SH-SY5Y (cell line): Measurements from ENCODE around the gene DMPK.

Source experiments
- GATA2 ChIP-seq: IDR thresholded peaks from 2 replicates; pipeline ENCODE4 v1.6.1; 2011; ENCODE audit warnings: mild to moderate bottlenecking, low read depth, low read length
- GATA3 ChIP-seq: IDR thresholded peaks from 2 replicates; pipeline ENCODE4 v1.6.1; 2011; ENCODE audit warnings: low read depth, mild to moderate bottlenecking, low read length, moderate library complexity

DMPK gene

GRCh38 chr19:45764945-45765701 lies 17.2 kb downstream of the DMPK start:
- TF ChIP-seq GATA3 = no peak
- TF ChIP-seq GATA2 = no peak

GRCh38 chr19:45764475-45764874 lies 17.8 kb downstream of the DMPK start:
- TF ChIP-seq GATA2 (no peak), GATA3 (no peak)

DNA sequence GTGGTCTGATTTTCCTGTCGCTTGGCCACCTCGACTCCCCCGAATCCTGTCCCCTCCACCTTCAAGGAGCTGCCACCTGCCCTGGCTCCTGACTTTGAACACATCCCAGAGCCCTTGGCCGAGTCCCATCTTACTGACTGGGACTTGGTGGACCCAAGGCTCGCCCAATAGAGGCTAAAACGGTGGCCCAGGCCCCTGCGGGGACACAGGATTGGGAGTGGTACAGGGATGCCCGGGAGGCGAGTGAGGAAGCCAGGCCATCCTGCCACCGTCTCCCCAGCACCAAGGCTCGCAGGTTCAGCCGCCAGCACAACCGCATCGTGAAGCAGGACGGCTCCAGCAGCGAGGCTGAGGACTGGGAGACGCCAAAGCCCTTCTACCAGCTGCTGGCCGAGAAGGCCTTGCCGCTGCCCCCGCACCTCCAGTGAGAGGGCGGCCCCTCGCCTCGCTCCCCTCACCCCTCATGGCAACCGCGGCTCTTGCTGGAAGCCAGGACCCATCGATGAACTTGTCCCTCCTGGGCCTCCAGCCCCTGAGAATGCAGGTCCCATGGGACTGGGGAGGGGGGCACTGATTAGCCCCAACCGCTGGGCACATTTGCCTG lies 18.5 kb downstream of the DMPK start:
- no peak for TF ChIP-seq GATA2
- no peak for TF ChIP-seq GATA3

GRCh38 chr19:45762870-45763631 lies 19.2 kb downstream of the DMPK start:
- TF ChIP-seq GATA2 = no peak
- TF ChIP-seq GATA3 = no peak

DNA sequence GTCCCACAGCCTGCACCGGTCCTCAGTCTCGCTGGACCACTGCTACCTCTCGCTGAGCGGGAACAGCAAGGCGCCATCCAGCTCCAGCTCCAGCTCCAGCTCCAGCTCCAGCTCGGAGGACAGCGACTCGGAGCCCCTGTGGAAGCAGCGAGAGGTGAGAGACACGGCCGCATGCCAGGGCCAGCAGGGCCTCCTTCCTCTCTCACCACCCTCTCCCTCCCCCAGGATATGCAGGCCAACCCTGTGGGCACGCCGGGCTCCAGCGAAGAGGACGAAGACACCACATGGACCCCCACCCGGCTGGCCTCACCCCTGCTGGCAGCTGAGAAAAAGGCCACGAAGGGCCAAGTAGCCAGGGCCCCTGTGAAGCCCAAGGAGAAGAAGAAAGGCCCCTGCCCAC lies 20.6 kb downstream of the DMPK start:
- no peak for TF ChIP-seq GATA3
- no peak for TF ChIP-seq GATA2

DNA sequence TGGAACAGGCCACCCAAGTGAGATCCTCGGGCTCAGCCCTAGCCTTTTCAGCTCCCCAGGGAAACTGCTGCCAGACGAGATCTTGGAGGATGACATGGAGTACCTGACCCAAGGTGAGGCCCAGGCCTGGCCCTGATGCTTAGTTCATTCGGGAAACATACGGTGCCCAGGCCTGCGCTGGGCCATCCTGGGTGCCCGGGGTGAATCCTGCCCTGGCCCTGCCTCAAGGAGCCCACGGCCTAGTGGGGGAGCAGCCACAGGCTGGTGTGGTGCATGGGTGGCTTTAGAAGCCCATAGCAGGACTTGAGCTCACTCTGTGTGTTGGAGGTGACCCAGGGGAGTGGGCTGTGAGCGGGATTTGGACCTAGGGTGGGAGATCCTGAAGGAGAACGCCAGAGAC lies 23.4 kb downstream of the DMPK start:
- TF ChIP-seq GATA2 (no peak), GATA3 (no peak)

GRCh38 chr19:45757695-45758094 lies 24.6 kb downstream of the DMPK start:
- no peak for TF ChIP-seq GATA3
- no peak for TF ChIP-seq GATA2

DNA sequence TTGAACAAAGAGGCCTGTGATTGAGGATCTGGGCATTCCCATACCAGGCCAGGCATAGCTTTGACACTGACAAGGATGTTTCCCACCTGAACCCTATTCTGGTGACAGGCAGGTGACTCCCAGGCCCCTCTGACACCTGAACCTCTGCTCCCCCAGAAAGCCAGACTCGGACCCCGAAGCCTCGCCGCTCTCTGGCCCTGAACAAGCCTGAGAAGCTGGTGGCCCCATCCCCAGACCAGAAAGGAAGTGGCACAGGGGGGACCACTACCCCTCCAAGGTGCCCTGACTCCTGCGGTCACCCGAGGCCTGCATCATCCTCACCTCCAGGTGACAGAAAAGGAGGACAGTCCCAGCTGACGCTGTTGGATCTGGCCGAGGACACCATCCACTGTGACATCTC lies 28.0 kb downstream of the DMPK start:
- TF ChIP-seq GATA2 (no peak), GATA3 (no peak)

DNA sequence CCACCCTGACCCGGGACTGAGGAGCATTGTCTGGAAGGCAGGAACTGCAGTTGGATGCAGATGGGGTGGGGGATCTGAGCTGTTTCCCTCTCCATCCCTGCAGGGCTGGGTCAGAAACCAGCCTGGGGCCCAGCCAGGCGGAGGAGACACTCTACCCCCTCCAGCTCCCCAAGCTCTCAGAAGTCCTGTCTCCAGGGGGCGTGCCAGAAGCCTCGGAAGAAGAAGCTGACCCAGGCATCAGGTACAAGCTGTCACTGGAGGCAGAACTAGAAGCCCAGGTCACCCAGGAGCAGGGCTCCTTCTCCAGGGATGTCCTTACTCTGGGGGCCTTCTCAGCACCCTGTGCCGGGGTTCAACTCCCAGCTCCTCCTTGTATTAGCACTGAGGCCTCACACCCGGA lies 28.7 kb downstream of the DMPK start:
- TF ChIP-seq GATA3 = no peak
- TF ChIP-seq GATA2 = no peak

- TF ChIP-seq GATA2 (no peak), GATA3 (no peak)
Measured at GRCh38 chr19:45752639-45753038, 29.7 kb downstream of the DMPK start.

- TF ChIP-seq GATA3 (no peak), GATA2 (no peak)
Measured at GRCh38 chr19:45747513-45747912, 34.8 kb downstream of the DMPK start.

DNA sequence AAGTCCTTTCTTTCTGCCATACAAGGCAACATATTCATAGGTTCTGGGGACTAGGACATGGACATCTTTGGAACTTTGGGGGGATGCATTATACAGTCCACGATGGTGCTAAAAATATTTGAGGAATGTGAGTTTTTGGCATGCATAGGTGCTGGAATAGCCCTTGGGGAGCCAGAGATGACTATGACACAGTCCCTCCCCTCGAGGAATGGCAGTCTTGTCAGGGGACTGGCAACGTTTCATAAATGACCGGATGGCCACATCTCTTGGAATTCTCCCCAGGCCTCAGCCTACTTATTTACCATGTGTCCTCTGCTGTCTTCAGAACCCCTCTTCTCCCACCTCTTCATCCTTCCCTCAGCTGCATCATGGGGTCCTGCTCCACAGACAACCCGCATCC lies 35.4 kb downstream of the DMPK start:
- no peak for TF ChIP-seq GATA3
- TF ChIP-seq GATA2 = no peak

DNA sequence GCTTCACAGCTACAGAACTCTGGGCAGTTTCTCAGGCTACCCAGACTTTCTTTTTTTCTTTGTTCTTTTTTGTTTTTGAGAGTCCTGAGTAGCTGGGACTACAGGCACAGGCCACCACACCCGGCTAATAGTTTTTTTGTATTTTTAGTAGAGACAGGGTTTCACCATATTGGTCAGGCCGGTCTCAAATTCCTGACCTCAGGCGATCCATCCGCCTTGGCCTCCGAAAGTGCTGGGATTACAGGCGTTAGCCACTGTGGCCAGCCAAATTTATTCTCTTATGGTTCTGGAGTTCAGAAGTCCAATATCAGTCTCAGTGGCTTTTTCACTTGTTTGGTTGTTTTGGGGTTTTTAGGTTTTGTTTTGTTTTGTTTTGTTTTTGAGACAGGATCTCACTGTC lies 36.7 kb downstream of the DMPK start:
- TF ChIP-seq GATA2 (no peak), GATA3 (no peak)

GRCh38 chr19:45742969-45743368 lies 39.3 kb downstream of the DMPK start:
- TF ChIP-seq GATA2 = no peak
- TF ChIP-seq GATA3 = no peak

DNA sequence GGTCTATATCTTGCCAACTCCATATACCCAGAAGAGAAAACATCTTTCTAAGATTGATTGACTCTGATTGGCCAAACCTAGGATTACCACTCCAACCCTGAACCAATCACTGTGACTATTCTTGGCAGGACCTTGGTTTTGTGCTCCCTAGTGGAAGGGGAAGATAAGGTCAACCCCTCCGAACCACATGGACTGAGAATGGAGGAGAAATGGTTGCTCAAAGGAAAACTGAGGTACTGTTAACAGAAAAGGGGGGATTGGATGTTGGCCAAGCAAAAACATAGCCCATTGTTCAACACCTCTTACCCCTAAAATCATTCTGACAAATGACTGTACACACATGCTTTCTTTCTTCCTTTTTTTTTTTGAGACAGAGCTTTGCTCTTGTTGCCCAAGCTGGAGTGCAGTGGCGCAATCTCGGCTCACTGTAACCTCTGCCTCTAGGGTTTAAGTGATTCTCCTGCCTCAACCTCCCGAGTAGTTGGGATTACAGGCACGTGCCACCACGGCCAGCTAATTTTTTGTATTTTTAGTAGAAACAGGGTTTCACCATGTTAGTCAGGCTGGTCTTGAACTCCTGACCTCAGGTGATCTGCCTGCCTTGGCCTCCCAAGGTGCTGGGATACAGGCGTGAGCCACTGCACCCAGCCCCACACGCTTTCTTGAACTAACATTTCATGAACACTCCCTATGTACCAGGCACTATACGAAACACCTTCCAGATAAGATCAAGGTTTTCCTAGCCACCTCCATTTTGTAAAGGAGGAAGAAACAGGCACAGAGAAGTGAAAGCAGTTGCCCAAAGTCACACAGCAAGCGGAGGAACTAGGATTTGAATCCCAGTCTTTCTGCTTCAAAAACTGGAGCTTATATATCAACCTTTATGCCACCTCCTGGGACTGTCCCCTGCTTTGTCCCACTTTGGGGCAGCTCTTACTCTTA lies 42.5 kb downstream of the DMPK start:
- TF ChIP-seq GATA2 (no peak), GATA3 (no peak)
